Measurements from ENCODE around the gene DYNC1H1. TPM values are rescaled to one million over a fixed set of nuclear protein-coding genes. Genes with fewer than 3 reads are reported as not detected.

Gene DYNC1H1
- polyA plus RNA-seq, 3 donors, result 318 to 347 (median 347) TPM

DNA sequence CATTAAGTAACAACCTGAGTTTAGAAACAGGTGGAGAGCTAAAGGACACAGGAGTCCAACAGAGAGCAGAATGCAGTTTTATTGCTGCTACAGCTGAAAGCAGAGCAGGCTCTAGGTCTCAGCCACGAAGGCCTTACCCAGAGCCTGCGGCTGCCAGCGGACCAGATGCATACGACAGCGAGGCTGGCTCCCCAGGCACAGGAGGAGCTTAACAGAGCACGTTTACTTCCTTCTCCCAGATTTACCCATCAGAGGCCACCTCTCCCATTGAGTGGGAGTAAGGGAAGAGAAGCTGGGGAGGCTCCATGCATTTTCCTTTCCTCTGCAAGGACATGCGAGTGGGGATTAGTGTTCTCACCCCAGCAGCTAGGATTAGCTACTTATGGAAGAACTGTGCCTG lies 22.6 kb downstream of the DYNC1H1 start:
- DNase-seq, result no peak

DNA sequence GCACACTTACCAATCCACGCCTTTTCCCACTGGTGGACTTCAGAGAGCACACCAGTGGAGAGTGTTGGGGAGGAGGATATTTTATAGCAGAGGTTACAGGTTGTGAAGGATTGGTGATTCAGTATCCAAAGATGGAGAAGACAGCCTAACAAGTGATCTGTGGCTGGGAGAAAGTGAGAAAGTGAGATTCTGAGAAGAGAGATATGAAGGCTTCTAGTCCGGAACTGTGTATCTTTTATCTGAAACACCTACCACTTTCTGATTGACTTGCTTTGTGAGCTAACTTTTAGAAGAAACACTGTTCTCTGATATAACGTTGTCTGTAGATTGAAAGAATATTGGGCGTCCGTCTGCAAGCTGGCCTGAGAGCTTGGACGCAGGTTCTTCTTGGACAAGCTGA lies 24.0 kb downstream of the DYNC1H1 start:
- no peak for DNase-seq

DNA sequence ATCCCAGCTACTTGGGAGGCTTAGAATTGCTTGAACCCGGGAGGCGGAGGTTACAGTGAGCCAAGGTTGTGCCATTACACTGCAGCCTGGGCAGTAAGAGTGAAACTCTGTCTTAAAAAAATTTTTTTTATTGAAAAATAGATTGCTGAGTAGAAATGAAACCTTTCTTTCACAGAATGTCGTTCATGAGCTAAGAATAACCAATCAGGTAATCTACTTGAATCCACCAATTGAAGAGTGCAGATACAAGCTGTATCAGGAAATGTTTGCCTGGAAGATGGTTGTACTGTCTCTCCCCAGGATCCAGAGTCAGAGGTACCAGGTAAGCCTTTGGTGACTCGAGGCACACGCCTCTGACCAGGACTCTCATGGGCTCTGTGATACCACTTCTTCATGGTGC lies 27.0 kb downstream of the DYNC1H1 start:
- no peak for DNase-seq

DNA sequence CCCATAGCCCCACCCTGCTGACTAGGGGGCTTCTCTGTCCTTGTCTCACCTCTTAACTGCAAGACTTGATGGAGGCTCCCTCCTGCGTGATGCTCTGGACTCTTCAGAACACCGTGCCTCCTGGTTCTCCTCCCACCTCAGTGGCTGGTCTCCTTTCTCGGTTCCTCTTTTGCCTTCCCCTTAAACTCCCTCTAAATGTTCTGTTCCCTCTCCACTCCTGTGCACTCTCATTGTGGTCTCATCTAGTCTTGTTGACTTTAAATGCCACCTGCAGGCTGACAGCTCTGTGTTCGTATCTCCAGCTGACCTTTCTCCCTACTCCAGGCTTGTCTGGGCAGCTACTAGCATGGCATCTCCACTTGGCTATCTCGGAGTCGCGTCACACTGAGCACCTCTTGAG lies 28.3 kb downstream of the DYNC1H1 start:
- DNase-seq, result no peak

DNA sequence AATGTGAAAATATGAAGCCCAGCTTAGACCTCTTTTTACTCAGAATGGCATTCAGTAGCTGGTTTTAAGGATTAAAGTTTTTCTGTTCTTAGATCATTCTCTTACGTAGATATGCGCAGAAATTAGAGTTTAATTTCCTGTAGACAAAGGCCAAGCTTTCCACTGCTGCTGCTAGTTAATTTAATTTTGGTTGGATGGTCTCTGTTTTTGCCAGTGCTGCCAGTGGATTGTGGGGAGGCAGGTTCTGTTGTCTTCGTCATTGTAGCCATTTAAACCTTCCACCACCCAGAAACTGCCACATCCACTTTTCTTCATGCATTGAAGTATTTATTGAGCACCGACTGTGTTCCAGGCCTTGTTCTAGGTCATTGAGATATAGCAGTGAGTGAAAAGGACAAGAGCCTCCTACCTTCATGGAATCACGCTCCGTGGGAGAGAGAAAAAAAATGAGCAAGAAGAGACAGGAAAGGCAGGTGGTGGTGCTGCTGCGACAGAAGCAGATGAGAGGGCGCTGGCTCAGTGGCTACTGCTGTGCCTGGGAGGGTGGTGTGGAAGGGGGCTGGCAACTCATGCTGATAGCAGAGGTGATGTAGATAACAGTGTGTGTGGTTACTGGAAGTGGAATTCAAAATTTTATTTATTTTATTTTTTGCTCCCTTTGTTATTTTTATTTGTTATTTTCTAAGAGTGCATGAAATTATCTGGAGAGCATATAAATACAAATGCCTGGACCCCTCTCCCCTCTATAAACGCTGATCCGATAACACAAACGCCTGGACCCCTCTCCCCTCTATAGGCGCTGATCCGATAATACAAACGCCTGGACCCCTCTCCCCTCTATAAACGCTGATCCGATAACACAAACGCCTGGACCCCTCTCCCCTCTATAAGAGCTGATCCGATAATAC lies 33.3 kb downstream of the DYNC1H1 start:
- DNase-seq, result no peak

DNA sequence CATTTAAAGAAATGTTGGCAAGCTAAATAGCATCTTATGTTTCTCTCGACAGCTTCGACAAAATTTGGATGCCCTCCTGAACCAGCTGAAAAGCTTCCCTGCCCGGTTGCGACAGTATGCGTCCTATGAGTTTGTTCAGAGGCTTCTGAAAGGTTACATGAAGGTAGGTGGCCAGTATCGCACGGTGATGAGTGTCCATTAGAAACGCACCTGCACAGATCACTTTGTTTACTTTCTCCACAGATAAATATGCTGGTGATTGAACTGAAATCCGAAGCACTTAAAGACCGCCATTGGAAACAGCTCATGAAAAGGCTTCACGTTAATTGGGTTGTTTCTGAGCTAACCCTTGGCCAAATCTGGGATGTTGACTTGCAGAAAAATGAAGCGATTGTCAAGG lies 36.5 kb downstream of the DYNC1H1 start:
- no peak for DNase-seq

DNA sequence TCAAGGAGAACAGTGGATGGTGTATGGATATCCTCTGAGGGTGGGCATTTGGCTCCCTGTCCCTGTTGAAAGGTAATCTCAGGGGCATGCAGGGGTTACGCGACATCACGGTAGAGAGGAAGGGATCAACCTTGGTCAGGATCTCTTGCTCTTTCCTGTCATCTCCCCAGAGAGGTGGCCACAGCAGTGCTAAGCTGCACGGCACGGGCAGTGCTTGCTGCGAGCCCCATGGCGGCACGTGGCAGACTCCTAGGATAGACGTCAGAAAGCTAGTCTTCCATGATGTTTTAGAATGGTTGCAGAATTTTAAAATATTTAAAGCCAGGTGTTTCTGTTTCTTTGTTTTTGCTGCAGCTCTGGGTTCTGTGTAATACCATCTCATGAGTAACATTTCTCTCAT lies 41.0 kb downstream of the DYNC1H1 start:
- no peak for DNase-seq

DNA sequence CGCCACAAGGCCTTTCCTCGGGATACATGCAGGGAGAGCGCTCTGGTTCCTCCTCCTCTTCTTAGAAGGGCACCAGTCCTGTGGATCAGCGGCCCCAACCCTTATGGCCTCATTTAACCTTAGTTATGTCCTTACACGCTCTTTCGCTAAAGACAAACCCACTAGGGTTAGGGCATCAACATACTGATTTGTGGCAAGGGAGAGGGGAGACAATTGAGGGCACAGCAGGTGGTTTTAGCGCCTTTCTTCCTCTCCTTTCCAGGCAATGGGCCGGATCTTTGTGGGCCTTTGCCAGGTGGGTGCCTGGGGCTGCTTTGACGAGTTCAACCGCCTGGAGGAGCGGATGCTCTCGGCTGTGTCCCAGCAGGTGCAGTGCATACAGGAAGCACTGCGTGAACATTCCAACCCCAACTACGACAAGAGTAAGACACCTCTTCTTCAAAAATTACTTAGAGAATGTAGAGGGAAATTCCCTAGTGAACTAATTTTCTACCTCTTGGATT lies 43.6 kb downstream of the DYNC1H1 start:
- DNase-seq, result no peak

DNA sequence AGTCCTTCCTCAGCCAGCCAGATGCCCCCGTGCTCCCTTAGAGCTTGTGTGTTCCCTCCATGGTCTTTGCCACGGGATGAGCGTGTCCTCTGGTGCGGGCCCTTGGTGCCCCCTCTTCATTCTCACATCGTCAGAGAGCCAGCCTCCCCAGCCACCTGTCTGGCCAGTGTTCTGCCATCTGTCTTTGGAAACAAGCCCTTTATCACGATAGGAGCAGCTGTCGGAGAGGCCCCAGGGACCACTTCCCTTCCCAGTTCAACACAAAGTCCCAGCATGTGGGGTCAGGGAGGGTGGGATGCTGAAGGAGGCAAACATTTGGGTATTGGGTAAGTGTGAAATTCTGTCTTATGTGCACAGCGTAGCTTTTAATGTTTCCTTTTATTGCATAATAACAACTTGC lies 44.5 kb downstream of the DYNC1H1 start:
- no peak for DNase-seq

DNA sequence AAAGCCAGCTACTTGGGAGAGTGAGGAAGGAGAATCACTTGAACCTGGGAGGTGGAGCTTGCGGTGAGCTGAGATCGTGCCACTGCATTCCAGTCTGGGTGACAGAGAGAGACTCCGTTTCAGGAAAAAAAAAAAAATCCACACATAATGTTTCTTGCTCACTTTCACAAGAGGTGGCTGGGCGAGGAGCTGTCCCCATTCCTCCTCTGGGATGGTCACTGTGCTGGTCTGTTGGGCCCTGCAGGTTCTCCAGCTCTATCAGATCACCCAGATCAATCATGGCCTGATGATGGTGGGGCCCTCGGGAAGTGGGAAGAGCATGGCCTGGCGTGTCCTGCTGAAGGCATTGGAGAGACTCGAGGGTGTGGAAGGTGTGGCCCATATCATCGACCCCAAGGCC lies 47.3 kb downstream of the DYNC1H1 start:
- no peak for DNase-seq

DNA sequence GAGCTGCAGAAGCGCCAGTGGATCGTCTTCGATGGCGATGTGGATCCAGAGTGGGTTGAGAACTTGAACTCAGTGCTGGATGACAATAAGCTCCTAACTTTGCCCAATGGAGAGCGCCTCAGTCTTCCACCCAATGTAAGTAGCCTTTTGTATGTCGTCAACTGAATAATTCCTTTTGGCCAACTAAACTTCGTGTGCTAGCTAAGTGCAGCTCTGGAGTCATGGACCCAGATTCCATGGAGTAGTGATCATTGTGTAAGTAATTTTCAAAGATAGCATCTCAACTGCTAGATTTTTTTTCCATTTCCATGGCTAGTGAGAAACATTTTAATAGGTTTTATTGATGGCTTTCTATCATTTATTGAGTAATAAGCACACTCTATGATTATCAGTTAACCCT lies 48.0 kb downstream of the DYNC1H1 start:
- no peak for DNase-seq

DNA sequence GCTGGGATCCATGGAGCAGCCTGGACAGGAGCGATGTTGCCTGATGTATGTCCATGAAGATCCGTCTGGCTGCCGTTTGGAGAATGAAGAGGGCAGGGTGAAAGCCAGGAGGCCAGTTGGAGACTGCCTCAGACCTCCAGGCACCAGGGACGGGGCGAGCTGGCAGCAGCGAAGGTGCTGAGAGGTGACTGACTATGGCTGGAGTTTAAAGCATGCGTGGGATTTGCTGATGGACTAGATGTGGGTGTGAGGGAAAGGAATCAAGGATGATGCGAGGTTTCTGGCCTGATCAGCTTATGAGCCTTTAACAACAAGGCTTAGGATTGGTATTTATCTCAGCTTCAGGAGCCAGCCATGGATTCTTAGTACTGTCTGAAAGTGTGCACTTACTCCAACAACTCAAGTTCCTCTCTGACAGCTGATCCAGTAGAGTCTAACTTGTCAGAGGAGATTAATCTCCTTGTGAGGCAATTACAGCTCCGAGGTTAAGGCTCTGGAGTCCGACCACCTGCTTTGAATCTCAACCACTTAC lies 49.4 kb downstream of the DYNC1H1 start:
- no peak for DNase-seq

DNA sequence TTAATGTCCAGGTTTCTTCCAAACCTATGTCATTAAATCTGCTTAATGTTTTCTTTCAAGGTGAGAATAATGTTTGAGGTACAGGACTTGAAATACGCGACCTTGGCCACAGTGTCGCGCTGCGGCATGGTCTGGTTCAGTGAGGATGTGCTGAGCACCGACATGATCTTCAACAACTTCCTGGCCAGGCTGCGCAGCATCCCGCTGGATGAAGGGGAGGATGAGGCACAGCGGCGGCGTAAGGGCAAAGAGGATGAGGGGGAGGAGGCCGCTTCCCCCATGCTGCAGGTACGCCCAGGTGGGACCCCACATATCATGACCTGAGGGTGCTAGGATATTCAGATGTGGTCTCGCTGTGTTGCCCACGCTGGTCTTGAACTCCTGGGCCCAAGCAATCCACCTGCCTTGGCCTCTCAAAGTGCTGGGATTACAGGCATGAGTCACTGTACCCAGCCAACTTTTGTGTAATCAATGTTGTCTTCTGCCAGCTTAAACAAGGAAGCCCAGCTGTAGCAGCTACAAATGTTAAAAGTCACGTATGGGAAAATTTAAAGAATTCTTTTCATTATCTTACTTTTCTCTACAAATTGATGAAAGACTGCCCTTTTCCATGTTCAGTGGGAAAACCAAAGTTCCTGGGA lies 50.8 kb downstream of the DYNC1H1 start:
- DNase-seq, result no peak

DNA sequence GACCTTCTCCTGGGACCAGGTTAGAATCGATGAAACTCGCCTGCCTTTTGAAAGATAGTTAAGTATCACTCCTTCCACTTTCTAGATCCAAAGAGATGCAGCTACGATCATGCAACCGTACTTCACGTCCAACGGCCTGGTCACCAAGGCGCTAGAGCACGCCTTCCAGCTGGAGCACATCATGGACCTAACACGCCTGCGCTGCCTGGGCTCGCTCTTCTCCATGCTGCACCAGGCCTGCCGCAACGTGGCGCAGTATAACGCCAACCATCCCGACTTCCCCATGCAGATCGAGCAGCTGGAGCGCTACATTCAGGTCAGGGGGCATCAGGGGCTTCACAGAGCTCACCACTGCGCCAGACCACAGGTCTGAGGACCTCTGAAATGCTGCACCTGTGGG lies 51.4 kb downstream of the DYNC1H1 start:
- DNase-seq, result no peak

DNA sequence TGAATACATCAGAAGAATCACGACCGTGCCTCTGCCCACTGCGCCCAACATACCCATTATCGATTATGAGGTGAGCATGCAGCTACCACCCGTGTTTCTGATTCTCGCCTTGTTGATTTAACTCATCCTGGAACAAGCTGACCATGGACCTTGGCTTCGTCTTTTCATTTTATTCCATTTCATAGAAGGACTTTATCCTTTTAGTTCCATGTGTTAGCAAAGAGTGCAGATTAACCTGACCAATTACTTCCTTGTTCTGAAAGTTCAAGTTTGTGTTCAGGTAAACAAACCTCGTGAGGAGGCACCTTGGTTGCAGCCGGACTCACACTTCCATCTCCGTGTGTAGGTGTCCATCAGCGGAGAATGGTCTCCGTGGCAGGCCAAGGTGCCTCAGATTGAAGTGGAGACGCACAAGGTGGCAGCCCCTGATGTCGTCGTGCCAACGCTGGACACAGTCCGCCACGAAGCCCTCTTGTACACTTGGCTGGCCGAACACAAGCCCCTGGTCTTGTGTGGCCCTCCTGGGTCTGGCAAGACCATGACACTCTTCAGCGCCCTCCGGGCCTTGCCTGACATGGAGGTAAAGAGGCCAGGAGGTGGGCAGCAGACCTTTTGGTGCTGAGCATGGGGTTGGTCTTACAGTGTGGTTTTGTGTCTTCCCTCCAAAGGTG lies 52.2 kb downstream of the DYNC1H1 start:
- no peak for DNase-seq

DNA sequence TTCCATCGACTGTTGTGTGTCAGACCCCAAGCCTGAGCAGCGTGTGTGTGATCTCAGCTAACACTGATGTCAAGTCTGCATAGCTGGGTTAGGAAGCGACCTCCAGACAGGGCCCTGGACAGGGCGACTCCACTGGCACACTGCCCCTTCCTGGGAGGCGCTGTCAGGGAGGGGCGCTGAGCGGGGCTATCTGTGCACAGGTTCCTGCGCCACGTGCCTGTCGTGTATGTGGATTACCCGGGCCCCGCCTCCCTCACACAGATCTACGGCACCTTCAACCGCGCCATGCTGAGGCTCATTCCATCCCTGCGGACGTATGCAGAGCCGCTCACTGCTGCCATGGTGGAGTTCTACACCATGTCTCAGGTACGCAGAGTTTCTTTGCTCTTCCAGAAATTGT lies 53.9 kb downstream of the DYNC1H1 start:
- DNase-seq, result no peak

DNA sequence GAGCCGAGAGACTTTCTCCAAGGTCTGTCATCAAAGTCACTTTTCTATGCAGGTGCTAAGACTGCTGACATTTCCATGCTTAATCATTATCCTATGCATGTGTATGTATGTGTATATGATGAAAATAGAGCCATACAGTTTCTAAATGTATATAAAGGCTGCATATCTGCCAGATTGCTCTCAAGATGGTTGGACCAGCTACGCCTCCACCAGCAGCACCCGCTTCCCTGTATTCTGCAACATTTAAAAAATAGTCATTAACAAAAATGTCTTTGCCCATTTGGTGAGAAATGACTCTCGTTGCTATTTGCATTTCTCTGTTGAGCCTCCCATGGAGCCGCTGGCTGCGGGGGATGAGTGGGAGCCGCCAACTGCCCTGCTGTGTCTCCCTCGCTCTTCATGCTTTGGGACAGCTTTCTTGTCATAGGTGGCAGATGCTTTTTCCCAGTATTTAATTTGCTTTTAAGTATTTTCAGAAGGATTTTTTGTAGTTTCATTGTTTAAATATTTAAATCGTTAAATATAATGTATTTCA lies 54.7 kb downstream of the DYNC1H1 start:
- DNase-seq, result no peak

DNA sequence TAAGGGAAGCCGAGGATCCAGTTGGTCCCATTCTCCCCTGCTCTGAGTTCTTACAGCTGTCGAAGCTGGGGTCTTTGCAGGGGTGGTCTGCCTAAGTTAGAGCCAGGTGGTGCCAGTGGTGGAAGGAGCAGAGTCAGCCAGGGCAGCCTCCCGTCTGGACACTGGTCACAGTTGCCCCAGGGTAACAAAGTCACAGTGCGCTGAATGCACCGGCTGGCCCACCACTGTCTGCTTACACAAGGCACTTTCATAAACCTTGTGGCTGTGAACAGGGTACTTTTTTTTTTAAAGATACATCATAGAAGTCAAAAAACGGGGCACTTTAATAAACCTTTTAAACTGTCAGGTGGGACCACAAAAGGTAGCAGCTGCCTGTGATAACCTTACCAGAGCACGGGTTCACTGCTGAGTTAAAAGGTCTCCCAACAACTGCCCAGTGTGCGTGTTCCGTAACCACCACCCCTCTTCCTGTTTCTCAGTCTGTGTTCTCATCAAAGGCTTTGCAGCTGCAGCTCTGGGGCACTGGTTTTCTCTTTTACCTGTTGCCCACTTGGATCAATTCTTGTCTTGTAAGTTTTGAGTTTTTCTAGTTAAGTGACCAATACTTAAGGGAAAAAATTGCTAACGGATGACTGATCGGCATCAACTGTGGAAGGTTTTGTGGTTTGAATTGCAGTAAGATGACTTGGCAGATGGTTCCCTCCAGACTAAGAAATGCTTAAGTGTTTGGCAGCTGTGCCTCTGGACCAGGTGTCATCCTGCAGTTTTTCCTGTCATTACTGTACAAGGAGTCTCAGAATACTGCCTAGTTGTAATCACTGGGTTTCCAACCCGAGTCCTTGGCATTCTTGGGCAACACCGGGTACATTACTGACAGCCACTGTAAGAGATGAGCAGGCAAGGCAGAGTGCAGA lies 55.9 kb downstream of the DYNC1H1 start:
- DNase-seq, result no peak

DNA sequence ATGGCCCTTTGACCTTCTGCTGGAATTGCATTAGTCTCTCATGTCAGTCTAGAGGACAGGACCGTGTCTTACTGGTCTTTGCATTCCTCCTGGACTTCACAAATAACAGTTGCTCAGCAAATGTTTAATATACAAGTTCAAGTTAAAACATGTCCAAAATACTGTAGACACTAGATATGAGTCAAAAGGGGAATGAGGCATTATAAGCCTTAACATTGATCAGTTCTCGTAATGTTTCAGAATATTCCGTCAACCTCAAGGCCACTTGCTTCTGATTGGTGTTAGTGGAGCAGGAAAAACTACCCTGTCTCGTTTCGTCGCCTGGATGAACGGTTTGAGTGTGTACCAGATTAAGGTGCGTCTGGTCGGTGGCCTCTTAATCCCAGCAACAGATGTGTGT lies 62.6 kb downstream of the DYNC1H1 start:
- no peak for DNase-seq

DNA sequence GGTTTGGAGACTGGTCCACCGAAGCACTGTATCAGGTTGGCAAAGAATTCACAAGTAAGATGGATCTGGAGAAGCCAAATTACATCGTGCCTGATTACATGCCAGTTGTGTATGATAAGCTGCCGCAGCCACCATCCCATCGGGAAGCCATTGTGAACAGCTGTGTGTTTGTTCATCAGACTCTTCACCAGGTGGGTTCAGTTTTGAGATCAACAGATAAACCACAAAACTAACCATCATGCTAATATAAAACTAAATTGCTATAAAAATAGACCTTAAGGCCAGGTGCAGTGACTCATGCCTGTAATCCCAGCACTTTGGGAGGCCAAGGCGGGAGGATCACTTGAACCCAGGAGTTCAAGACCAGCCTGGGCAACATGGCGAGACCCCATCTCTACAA lies 63.6 kb downstream of the DYNC1H1 start:
- no peak for DNase-seq

DNA sequence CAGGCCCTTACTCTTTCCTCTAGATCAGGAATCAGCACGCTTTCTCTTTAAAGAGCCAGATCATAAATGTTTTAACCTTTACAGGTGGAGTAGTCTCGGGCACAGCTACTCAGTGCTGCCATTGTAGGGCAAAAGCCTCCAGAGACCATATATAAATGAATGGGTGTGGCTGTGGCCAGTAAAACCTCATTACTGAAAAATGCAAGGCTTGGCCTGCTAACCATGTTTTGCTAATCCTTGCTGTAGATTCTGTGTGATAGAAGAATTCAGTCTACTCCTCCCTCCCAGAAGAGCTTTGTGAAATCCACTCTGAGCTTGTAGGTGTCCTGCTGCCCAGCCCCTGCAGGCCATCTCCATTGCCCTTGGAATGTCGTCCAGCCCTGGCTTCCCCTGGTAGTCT lies 64.4 kb downstream of the DYNC1H1 start:
- no peak for DNase-seq

All from renal pelvis (tissue), 4 donors.